ENCODE results near the gene DDX52. TPM values are rescaled to one million over a fixed set of nuclear protein-coding genes. Genes with fewer than 3 reads are reported as not detected.
A peak's percentile ranks its signal among the peaks of the same experiment; 100 is the strongest.
"Not testable (repeated sequence)": the region's sequence is repeated elsewhere in the genome, so short reads cannot be mapped to it uniquely, and the experiment has no call there.

DDX52 gene
- total RNA-seq, 3 donors from 2014 or later (not counting 1 experiment from before 2014, with no cell fraction given): 39.1 to 47.5 (median 41.9) TPM

DNA sequence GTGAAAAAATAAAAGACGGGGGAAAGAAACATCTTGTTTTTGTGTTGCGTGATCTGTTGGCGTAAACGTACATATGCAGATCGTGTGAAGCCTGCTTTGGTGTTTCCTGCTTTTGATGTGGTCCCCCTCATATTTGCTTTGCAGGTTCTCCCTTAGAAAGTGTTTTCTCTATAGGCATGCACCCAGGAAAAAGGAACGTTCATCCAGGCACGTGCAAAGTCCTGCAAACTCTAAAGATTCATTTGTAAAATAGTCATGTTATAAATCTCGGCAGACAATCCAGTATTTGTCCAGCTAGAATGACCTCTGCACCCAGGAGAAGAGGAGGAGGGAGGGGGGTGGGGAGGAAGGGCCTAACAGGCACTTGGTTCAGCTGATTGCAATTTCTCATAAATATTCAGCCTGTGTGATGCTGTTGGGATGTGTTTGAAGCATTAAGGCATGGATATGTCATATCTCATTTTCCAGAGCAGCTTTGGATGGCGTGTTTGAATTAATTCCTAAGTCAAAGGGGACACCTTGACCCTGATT, 40.3 kb upstream of the DDX52 start:
- H3K27ac Mint-ChIP-seq: no peak overlapping the region
- intact Hi-C loops (cut with micrococcal nuclease): no loop called here
- Histone ChIP-seq H3K36me3 (ENCODE audit: control insufficient read depth, insufficient read depth, low read length) (no peaks in the 10 kb centered on the region), H3K27ac (ENCODE audit: low read length) (no peak overlapping the region), H3K4me1 (ENCODE audit: control insufficient read depth, insufficient read depth, low read length) (no peaks in the 10 kb centered on the region), H3K4me3 (ENCODE audit: low read length) (no peak overlapping the region), H3K27me3 (ENCODE audit: control insufficient read depth, insufficient read depth, low read length) (no peaks in the 10 kb centered on the region), H3K9me3 (ENCODE audit: control insufficient read depth, insufficient read depth, low read length) (no peaks in the 10 kb centered on the region)
- H3K36me3 Mint-ChIP-seq: peaks cover 2% of the 10 kb centered on the region
- WGBS (ENCODE audit: insufficient coverage): 59% methylated on average over 9 of the region's 9 CpGs
- DNase-seq: peak in 1 of 2 donors; percentile 43
- peaks cover 0 to 1% of the 10 kb centered on the region in 2 donors for H3K9me3 Mint-ChIP-seq
- H3K27me3 Mint-ChIP-seq (ENCODE audit: low read depth in 2 of 2): peaks cover 3 to 5% of the 10 kb centered on the region in 2 donors
- ATAC-seq: no peak
- no peaks in the 10 kb centered on the region for H3K4me1 Mint-ChIP-seq
- no peak overlapping the region for H3K4me3 Mint-ChIP-seq
- TF ChIP-seq CTCF (IDR thresholded peaks at IDR 0.05): no peak

GRCh38 chr17:37682007-37682406, 38.8 kb upstream of the DDX52 start:
- DNase-seq: no peak
- Mint-ChIP-seq H3K27ac (no peak overlapping the region), H3K4me1 (no peaks in the 10 kb centered on the region), H3K36me3 (peaks cover 6% of the 10 kb centered on the region), H3K9me3 (peaks cover 0 to 3% of the 10 kb centered on the region in 2 donors), H3K27me3 (ENCODE audit: low read depth in 2 of 2) (peaks cover 13 to 18% of the 10 kb centered on the region in 2 donors), H3K4me3 (no peak overlapping the region)
- TF ChIP-seq CTCF (IDR thresholded peaks at IDR 0.05): no peak
- H3K4me1 ChIP-seq (ENCODE audit: control insufficient read depth, insufficient read depth, low read length): no peaks in the 10 kb centered on the region
- intact Hi-C loops (cut with micrococcal nuclease): no loop called here
- no peaks in the 10 kb centered on the region for H3K36me3 ChIP-seq (ENCODE audit: control insufficient read depth, insufficient read depth, low read length)
- no peak overlapping the region for H3K4me3 ChIP-seq (ENCODE audit: low read length)
- H3K27me3 ChIP-seq (ENCODE audit: control insufficient read depth, insufficient read depth, low read length): no peaks in the 10 kb centered on the region
- ATAC-seq: no peak
- H3K27ac ChIP-seq (ENCODE audit: low read length): no peak overlapping the region
- WGBS (ENCODE audit: insufficient coverage): 96% methylated on average over 3 of the region's 3 CpGs
- no peaks in the 10 kb centered on the region for H3K9me3 ChIP-seq (ENCODE audit: control insufficient read depth, insufficient read depth, low read length)

DNA sequence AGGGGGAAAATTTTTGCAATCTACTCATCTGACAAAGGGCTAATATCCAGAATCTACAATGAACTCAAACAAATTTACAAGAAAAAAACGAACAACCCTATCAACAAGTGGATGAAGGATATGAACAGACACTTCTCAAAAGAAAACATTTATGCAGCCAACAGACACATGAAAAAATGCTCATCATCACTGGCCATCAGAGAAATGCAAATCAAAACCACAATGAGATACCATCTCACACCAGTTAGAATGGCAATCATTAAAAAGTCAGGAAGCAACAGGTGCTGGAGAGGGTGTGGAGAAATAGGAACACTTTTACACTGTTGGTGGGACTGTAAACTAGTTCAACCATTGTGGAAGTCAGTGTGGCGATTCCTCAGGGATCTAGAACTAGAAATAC, 36.7 kb upstream of the DDX52 start:
- not testable (repeated sequence) for H3K4me3 ChIP-seq (ENCODE audit: low read length); H3K27ac ChIP-seq (ENCODE audit: low read length)
- WGBS (ENCODE audit: insufficient coverage): no CpG with 5 or more reads among the region's 2 CpGs

DNA sequence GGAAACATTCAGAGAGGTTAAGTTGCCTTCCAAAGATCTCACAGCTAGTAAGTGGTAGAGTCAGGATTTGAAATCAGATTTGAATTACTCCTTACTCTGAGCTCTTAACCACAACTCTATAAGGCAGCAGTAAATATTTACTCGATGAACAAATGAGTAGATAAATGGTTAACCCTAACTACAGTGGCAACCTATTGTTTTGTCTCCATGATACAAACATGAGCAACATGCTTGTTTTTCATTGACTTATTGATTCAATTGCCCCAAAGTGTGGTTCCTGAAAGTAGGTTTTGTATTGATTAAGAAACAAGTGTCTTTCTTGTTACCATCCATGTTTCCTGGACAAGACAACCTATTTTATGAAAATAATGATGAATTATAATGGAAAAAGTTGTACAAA, 34.8 kb upstream of the DDX52 start:
- peaks cover 6% of the 10 kb centered on the region for H3K36me3 Mint-ChIP-seq
- ATAC-seq (no peak), DNase-seq (no peak)
- no peaks in the 10 kb centered on the region for H3K27me3 ChIP-seq (ENCODE audit: control insufficient read depth, insufficient read depth, low read length)
- no peaks in the 10 kb centered on the region for H3K36me3 ChIP-seq (ENCODE audit: control insufficient read depth, insufficient read depth, low read length)
- peaks cover 0 to 3% of the 10 kb centered on the region in 2 donors for H3K9me3 Mint-ChIP-seq
- intact Hi-C loops (cut with micrococcal nuclease): no loop called here
- no peaks in the 10 kb centered on the region for H3K9me3 ChIP-seq (ENCODE audit: control insufficient read depth, insufficient read depth, low read length)
- no peak overlapping the region for H3K4me3 ChIP-seq (ENCODE audit: low read length)
- H3K27ac Mint-ChIP-seq: no peak overlapping the region
- no peak overlapping the region for H3K27ac ChIP-seq (ENCODE audit: low read length)
- H3K4me1 Mint-ChIP-seq: no peaks in the 10 kb centered on the region
- H3K27me3 Mint-ChIP-seq (ENCODE audit: low read depth in 2 of 2): peaks cover 12 to 26% of the 10 kb centered on the region in 2 donors
- H3K4me1 ChIP-seq (ENCODE audit: control insufficient read depth, insufficient read depth, low read length): no peaks in the 10 kb centered on the region
- no peak overlapping the region for H3K4me3 Mint-ChIP-seq
- no peak for TF ChIP-seq CTCF (IDR thresholded peaks at IDR 0.05)
- no CpG with 5 or more reads among the region's 1 CpG for WGBS (ENCODE audit: insufficient coverage)

More for the DNA sequence above, 36.7 kb upstream of the DDX52 start:
- H3K36me3 ChIP-seq (ENCODE audit: control insufficient read depth, insufficient read depth, low read length); H3K27me3 ChIP-seq (ENCODE audit: control insufficient read depth, insufficient read depth, low read length); H3K9me3 ChIP-seq (ENCODE audit: control insufficient read depth, insufficient read depth, low read length); H3K36me3 Mint-ChIP-seq; DNase-seq; H3K4me1 ChIP-seq (ENCODE audit: control insufficient read depth, insufficient read depth, low read length); ATAC-seq; intact Hi-C loops (cut with micrococcal nuclease); H3K4me3 Mint-ChIP-seq; H3K9me3 Mint-ChIP-seq; H3K27ac Mint-ChIP-seq; H3K4me1 Mint-ChIP-seq: not testable (repeated sequence)
- peaks cover 17 to 26% of the 10 kb centered on the region in 2 donors for H3K27me3 Mint-ChIP-seq (ENCODE audit: low read depth in 2 of 2)

Data from natural killer cell (primary cell).